DMS153 treated with DMSO at 0.1 percent for 48 hours (cell line): ENCODE measurements around the gene PIP5K1B.
"Not testable (repeated sequence)": the region's sequence is repeated elsewhere in the genome, so short reads cannot be mapped to it uniquely, and the experiment has no call there.

Source experiments
- DNase-seq: peaks from one replicate; lab custom pipeline; 2025; ENCODE audit not compliant: unreplicated experiment; lab: John Stamatoyannopoulos, UW

Gene PIP5K1B

DNA sequence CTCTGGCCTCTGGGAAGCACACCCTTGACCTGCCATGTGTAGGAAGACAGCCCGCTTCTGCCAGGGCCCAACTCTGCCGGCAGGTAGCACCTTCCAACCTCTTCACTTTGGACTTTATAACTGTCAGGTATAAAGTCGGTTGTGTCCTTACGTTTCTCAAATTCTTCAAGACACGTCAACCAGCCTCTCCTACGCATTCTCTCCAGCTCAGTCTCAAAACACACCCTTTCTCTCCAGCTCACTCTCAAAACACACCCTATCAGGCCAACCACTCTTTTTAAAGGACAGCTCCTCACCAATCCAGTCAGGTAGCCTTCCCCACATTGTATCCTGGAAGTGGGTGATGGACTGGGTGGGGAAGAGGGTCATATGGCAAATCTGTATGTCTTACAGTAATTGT is 344.1 kb downstream of the PIP5K1B start:
- DNase-seq, result no peak

DNA sequence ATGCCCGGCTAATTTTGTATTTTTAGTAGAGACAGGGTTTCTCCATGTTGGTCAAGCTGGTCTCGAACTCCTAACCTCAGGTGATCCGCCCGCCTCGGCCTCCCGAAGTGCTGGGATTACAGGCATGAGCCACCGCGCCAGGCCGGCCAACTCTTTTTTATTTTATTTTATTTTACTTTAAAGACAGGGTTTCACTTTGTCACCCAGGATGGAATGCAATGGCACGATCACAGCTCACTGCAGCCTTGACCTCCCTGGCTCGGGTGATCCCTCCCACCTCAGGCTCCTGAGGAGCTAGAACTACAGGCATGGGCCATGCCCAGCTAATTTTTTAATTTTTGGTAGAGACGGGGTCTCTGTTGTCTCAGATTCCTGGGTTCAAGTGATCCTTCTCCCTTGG is 345.9 kb downstream of the PIP5K1B start:
- not testable (repeated sequence) for DNase-seq

DNA sequence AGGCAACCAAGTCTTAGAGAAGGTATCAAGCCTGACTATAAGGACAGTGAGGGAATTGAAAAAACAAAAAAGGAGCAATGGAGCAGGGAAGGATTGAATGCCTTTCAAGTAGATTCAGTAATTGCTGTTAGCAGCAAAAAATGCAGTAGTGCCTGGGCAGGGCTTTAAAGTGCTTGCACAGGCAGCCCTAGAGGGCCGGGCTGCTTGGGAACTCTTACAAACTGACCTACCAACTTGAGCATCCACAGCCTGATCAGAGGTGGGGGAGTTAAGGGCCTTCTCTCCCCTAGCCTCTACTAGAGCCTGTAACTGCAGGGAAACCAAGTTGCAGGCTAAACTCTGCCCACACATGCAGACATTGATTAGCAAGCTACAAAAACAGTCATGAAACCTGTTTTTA is 349.9 kb downstream of the PIP5K1B start:
- DNase-seq, result no peak

DNA sequence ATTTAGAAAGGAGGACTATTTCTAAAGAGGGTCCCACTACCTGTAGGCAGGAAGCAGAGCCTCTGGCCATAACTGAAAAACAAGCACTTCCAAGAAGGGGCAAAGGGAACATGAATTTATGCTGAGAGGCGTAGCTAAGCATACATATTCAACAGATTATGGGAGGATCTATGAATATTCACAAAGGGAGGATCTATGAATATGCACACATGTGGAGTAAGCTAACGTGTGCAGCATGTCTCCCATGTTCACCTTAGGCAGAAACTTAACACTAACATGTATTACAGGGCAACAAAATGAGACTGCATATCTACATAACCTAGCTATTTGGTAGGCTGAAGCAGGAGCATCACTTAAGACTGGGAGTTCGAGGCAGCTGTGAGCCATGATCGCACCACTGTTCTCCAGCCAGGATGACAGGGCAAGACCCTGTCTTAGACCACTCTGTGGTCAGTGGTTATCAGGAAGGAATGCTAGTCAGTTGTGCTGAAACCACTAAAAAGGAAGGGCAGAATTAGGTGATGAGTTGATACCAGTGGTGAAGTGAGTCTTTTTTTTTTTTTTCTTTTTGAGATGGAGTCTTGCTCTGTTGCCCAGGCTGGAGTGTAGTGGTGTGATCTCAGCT is 351.3 kb downstream of the PIP5K1B start:
- no peak for DNase-seq

DNA sequence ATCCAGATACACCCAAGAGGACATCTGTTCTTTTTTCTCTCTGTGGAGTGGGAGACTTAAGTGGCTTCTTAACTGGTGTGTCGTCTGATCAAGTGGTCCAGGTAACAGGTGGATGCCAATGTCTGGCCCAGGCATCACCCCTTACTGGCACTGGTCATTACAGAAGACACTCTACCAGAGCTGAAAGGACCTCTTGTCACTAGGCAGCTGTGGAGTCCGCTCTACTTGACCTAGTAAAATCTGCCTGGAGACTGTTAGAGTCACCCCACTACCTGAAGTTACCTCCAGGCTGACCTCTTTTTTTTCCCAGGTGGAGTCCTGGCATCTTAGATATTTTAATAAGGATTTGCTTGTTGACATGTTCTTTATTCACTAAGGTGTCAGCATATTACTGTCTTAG is 353.1 kb downstream of the PIP5K1B start:
- no peak for DNase-seq
